NT2/D1 (cell line): ENCODE results near the gene SLC36A1.

Experiments
- SUZ12 ChIP-seq: IDR thresholded peaks from 2 replicates; pipeline ENCODE4 v1.6.1; 2011; ENCODE audit not compliant: insufficient read length, insufficient read depth; ENCODE audit errors: extremely low read depth
- YY1 ChIP-seq: IDR thresholded peaks from 2 replicates; pipeline ENCODE4 v1.6.1; 2011; ENCODE audit not compliant: insufficient read length, insufficient read depth
- ZNF274 ChIP-seq: IDR thresholded peaks from 2 replicates; pipeline ENCODE4 v1.6.1; 2011; ENCODE audit warnings: mild to moderate bottlenecking, low read depth, low read length

DNA sequence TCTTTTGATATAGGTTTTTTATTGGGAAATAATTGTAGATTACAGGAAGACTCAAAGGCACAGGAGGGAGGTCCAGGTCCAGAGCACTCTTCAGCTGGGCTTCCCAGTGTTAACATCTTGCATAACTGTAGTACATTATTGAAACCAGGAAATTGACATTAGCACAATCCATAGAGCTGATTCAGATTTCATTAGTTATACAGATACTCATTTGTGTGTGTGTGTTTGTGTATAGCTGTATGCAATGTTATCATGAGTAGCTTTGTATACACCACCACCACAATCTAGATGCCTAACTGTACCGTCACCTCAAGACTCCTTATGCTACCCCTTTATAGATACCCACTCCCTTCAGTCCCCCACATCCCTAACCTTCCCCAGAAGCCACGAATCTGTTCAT, 47.9 kb downstream of the SLC36A1 start:
- TF ChIP-seq YY1 = no peak
- no peak for TF ChIP-seq SUZ12
- no peak for TF ChIP-seq ZNF274
